Kidney (tissue), 14 donors: ENCODE data around the gene B3GALT6. TPM values are rescaled to one million over a fixed set of nuclear protein-coding genes. Genes with fewer than 3 reads are reported as not detected.
A peak's percentile ranks its signal among the peaks of the same experiment; 100 is the strongest.

Source experiments
- DNase-seq, 5 donors: peaks; one replicate each; pipeline ENCODE4 v3.0.0-alpha.2; 2013 to 2020
- FAIRE-seq: peaks from 2 replicates; lab custom pipeline; 2012; peaks lifted over from hg19 to GRCh38; lab: Jason Lieb, UNC
- H3K27ac ChIP-seq, 2 donors: one replicate each; pipeline ENCODE4 v1.7.0; 2013; ENCODE audit warnings: low read depth in 2 of 2, low read length in 2 of 2, inconsistent platforms in 1 of 2
- H3K27me3 ChIP-seq: one replicate; pipeline ENCODE4 v1.7.1; 2013; ENCODE audit warnings: low read length, inconsistent platforms; ENCODE audit not compliant: control insufficient read depth, insufficient read depth
- H3K36me3 ChIP-seq, 3 donors: one replicate each; pipeline versions ENCODE4 v1.7.0 to v1.7.1; 2013; ENCODE audit warnings: low read length in 3 of 3, control low read depth in 1 of 3, inconsistent platforms in 1 of 3; ENCODE audit not compliant: insufficient read depth in 3 of 3, control insufficient read depth in 2 of 3
- H3K4me1 ChIP-seq, 3 donors: one replicate each; pipeline versions ENCODE4 v1.7.0 to v1.7.1; 2013; ENCODE audit warnings: low read length in 3 of 3, inconsistent platforms in 1 of 3, low read depth in 1 of 3; ENCODE audit not compliant: control insufficient read depth in 2 of 3, insufficient read depth in 2 of 3
- H3K4me3 ChIP-seq, 3 donors: one replicate each; pipeline versions ENCODE4 v1.7.0 to v1.8.1; 2013; ENCODE audit warnings: low read length in 3 of 3, control low read depth in 1 of 3, inconsistent platforms in 1 of 3
- H3K9ac ChIP-seq, 3 donors: one replicate each; pipeline versions ENCODE4 v1.7.0 to v1.7.1; 2013; ENCODE audit warnings: low read length in 3 of 3, control low read depth in 1 of 3, inconsistent platforms in 1 of 3
- H3K9me3 ChIP-seq, 3 donors: one replicate each; pipeline versions ENCODE4 v1.7.0 to v1.7.1; 2013; ENCODE audit warnings: low read length in 3 of 3, control low read depth in 1 of 3, inconsistent platforms in 1 of 3; ENCODE audit not compliant: control insufficient read depth in 2 of 3, insufficient read depth in 1 of 3
- intact Hi-C: fragments of 100-400 bp; cut with DNase I; formaldehyde crosslinking; loops from one replicate; pipeline ENCODE4 v1.11.1; 2022
- polyA plus RNA-seq: library from polyadenylated mRNA; stranded (reverse); fragments of 350-450 nt; fragmentation: Illumina TruSeq; extraction: RNeasy Lipid Tissue Mini Kit (QIAGEN cat#74804); gene quantifications from one replicate; pipeline ENCODE4 v1.2.3, GENCODE V29; 2014; ENCODE audit warnings: low read depth, low replicate concordance; ENCODE audit not compliant: insufficient read depth
- total RNA-seq: library from RNA; stranded (reverse); fragmentation: NEBNext Ultra II Directional; extraction: Animal tissue kit (Norgen Biotek cat#: 25700); gene quantifications from one replicate; pipeline ENCODE4 v1.2.1, GENCODE V29; 2021
- TF ChIP-seq, protein P1 (sequence below): IDR thresholded peaks from 3 replicates; pipeline ENCODE4 v1.5.1; 2012; ENCODE audit warnings: mild to moderate bottlenecking, moderate library complexity, borderline replicate concordance; ENCODE audit not compliant: insufficient read depth; ENCODE audit errors: extremely low read depth
- donor health status: control.
- donor health status: control.
- donor health status: control.
- donor health status: control.
- donor health status: control.
- donor health status: DM: yes; HTN: yes; CAD: no.
- donor health status: Normal renal cell carcinoma (clear cell type).

B3GALT6 gene
- total and polyA plus RNA-seq, 2 donors from 2014 or later, result 13.7 to 20.3 TPM

DNA sequence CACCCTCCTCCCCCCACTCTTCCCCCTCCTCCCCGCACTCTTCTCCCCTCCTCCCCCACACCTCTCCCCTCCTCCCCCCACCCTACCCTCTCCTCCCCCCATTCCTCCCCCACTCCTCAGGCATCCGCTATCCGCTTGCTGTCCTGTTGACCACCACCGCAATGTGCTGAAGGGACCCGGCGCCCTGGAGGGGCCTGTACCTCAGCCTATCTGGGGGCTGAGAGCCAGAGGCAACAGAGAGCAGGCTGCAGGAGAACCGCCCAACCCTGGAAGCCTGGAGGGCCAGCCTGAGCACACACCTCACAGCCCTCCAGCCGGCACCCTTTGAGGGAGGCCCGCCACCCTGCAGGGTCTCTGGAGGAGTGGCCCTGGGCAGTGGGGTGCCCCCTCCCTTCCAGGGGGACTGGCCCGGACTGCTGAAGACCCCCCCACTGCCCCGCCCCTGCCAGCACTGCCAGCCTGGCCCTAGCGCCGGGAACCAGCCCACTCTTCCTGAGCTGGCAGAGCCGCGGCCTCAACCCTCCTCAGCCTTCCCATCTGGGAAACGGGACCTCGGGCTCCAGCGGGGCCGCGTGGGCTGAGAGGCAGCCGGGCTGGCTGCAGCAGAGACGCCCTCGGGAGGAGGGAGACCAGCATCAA, 13.3 kb downstream of the B3GALT6 start:
- H3K36me3 ChIP-seq, result no peaks in the 10 kb centered on the region
- no peaks in the 10 kb centered on the region for H3K9me3 ChIP-seq
- intact Hi-C loops, result no loop called here
- DNase-seq (peak in 2 of 5 donors; percentile 13 to 66), FAIRE-seq (no peak)
- H3K27ac ChIP-seq, result no peak overlapping the region
- H3K27me3 ChIP-seq, result no peaks in the 10 kb centered on the region
- H3K4me1 ChIP-seq, result no peaks in the 10 kb centered on the region
- TF ChIP-seq, protein P1, sequence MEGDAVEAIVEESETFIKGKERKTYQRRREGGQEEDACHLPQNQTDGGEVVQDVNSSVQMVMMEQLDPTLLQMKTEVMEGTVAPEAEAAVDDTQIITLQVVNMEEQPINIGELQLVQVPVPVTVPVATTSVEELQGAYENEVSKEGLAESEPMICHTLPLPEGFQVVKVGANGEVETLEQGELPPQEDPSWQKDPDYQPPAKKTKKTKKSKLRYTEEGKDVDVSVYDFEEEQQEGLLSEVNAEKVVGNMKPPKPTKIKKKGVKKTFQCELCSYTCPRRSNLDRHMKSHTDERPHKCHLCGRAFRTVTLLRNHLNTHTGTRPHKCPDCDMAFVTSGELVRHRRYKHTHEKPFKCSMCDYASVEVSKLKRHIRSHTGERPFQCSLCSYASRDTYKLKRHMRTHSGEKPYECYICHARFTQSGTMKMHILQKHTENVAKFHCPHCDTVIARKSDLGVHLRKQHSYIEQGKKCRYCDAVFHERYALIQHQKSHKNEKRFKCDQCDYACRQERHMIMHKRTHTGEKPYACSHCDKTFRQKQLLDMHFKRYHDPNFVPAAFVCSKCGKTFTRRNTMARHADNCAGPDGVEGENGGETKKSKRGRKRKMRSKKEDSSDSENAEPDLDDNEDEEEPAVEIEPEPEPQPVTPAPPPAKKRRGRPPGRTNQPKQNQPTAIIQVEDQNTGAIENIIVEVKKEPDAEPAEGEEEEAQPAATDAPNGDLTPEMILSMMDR, result no peak
- H3K4me3 ChIP-seq, result no peak overlapping the region
- H3K9ac ChIP-seq, result no peak overlapping the region

DNA sequence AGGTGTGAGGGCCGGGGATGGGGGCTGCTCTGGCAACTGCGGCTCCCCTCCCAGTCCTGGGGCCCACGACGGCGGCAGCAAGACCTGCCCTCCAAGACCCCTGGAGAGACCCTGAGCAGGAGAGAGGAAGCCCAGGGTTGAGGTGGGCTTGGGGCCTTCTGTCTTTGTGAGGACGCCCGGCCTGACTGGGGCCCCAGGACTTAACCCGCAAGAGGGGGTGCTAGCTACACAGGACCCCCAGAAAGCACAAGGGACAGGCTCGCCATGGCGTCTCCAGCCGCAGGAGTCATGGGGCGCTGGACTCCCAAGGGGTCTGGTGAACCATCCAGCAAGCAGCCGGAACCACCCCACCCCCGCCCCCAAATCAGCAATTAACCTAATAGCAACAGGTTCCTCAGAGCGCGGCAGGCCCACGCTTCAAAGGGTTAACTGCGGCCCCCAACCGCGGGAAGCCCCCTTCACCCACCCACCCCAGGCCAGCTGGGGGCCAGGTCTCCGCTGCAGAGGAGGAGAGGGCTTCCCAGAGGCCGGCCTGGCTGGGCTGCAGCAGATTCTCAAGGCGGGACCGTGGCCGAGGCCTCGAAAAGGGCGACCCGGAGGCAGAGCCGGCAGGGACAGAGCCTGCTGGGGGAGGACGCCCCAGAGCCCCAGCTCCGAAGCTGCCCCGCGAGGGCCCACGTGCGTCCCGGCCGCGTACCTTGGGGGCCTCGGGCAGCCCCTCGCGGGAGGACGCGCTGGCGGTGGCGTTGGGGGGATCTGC, 14.0 kb downstream of the B3GALT6 start:
- FAIRE-seq (no peak), DNase-seq (peak in 1 of 5 donors; percentile 65)
- H3K9ac ChIP-seq, result no peak overlapping the region
- H3K4me3 ChIP-seq, result no peak overlapping the region
- no peaks in the 10 kb centered on the region for H3K4me1 ChIP-seq
- intact Hi-C loops, result no loop called here
- H3K9me3 ChIP-seq, result no peaks in the 10 kb centered on the region
- H3K27ac ChIP-seq, result no peak overlapping the region
- TF ChIP-seq, protein P1, result no peak
- no peaks in the 10 kb centered on the region for H3K36me3 ChIP-seq
- no peaks in the 10 kb centered on the region for H3K27me3 ChIP-seq

DNA sequence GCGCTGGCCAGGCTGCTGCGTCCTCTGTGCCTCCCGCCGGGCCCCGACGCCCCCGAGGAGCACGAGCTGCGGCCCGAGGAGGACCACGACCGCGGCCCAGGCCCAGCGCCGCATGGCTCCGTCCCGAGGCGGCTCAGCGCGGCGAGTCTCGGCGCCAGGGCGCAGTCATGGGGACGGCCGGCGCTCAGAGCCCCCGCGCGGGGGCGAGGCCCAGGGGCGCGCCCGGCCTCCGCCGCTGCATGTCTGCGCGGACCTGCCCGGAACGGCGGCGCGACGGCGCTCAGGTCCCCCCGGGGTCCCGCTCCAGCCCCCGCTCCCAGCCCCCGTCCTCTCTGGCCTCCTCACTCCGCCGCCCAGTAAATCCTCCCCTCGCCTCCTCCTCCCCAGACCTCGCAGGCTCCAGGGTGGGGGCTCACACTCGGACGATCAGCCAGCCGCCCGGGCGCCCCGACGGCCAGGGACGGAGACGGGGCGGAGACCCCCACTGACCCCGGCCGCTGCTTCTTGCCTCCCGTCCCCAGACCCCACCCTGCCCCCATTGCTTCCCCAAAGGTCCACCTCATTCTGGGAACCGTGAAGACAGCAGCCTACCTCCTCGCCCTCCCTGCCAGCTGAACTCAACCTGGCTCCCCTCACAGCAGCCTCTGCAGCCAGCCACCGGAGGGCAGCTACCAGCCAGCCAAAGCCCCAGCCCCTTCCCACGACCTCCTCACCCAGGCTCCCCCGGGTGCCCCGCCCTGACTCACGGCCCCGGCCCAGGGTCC, 14.7 kb downstream of the B3GALT6 start, which contains the start of gene C1QTNF12:
C1QTNF12 (minus strand) TSS at position 146 of the 764 bp plus-strand sequence; CDS start at position 114, 32 bp downstream.
- DNase-seq (peak in 3 of 5 donors; percentile 32 to 72 (median 63)), FAIRE-seq (no peak)
- Histone ChIP-seq H3K4me3 (no peak within 1 kb of the TSS), H3K27ac (no peak within 1 kb of the TSS), H3K9ac (no peak within 1 kb of the TSS), H3K9me3 (no peaks in the 10 kb centered on the region), H3K36me3 (no peaks in the 10 kb centered on the region), H3K4me1 (no peaks in the 10 kb centered on the region), H3K27me3 (no peaks in the 10 kb centered on the region)
- intact Hi-C loops, result no loop called here
- TF ChIP-seq, protein P1, result no peak
